PC-9 (cell line): ENCODE results near the gene P3H3.

Experiments
- EZH2 ChIP-seq: fragments of 200-600 bp; sonication (generic); IDR thresholded peaks from 2 replicates; pipeline ENCODE4 v1.8.0; 2017; ENCODE audit warnings: antibody characterized with exemption, low read depth
- TF ChIP-seq, protein P1 (sequence below): fragments of 200-600 bp; sonication (generic); conservative IDR thresholded peaks from 2 replicates; pipeline ENCODE4 v1.6.1; 2017; ENCODE audit warnings: mixed run types, antibody characterized with exemption, mild to moderate bottlenecking, moderate library complexity

GRCh38 chr12:6866920-6867412, 38.8 kb downstream of the P3H3 start:
- TF ChIP-seq, protein P1, sequence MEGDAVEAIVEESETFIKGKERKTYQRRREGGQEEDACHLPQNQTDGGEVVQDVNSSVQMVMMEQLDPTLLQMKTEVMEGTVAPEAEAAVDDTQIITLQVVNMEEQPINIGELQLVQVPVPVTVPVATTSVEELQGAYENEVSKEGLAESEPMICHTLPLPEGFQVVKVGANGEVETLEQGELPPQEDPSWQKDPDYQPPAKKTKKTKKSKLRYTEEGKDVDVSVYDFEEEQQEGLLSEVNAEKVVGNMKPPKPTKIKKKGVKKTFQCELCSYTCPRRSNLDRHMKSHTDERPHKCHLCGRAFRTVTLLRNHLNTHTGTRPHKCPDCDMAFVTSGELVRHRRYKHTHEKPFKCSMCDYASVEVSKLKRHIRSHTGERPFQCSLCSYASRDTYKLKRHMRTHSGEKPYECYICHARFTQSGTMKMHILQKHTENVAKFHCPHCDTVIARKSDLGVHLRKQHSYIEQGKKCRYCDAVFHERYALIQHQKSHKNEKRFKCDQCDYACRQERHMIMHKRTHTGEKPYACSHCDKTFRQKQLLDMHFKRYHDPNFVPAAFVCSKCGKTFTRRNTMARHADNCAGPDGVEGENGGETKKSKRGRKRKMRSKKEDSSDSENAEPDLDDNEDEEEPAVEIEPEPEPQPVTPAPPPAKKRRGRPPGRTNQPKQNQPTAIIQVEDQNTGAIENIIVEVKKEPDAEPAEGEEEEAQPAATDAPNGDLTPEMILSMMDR = no peak
- no peak for TF ChIP-seq EZH2
